Jurkat, Clone E6-1 (cell line): Measurements from ENCODE around the gene CD9.

Experiments used
- DNase-seq: peaks from one replicate; pipeline ENCODE4 v3.0.0-alpha.2; 2011; ENCODE audit warnings: low read depth, low spot score
- H3K4me3 ChIP-seq: 2 replicates; pipeline ENCODE4 v1.5.1; 2011; ENCODE audit warnings: mild to moderate bottlenecking, low read length, control low read depth, moderate library complexity

CD9 gene

DNA sequence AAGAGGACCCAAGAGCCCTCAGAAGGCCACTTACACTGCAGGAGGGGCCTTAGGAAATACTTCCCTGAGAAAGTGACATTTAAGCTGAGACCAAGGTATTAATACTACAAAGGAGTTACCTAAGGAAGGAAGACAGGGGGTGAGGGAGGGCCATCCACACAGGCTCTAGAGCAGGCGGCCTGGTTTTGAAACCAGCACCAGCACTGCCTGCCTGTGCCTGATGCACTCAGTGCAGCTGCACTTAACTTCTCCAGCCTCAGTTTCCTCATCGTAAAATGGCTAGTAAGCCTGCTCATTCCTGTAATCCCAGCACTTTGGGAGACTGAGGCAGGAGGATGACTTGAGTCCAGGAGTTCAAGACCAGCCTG is 64.8 kb downstream of the CD9 start:
- no peak for DNase-seq
- no peak overlapping the region for H3K4me3 ChIP-seq

DNA sequence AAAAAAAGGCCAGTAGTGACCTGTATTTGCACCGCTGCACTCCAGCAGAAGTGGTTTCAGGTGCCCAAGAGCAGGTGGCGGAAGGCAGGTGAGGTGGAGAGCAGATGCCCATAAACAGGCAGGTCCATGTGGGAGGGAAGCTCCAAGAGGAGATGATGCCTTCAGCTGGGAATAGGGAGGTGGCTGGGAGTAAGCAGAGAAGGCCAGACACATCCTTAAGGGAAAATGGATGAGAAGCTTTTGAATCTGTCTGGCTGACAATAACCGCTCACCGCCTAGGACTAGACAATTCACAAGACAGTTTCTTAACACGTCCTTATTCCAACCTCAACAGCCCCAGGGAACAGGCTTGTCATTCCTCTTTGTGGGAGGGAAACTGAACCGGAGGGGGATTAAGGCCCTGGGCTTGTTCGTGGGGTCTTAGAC is 66.4 kb downstream of the CD9 start:
- DNase-seq: no peak
- no peak overlapping the region for H3K4me3 ChIP-seq

DNA sequence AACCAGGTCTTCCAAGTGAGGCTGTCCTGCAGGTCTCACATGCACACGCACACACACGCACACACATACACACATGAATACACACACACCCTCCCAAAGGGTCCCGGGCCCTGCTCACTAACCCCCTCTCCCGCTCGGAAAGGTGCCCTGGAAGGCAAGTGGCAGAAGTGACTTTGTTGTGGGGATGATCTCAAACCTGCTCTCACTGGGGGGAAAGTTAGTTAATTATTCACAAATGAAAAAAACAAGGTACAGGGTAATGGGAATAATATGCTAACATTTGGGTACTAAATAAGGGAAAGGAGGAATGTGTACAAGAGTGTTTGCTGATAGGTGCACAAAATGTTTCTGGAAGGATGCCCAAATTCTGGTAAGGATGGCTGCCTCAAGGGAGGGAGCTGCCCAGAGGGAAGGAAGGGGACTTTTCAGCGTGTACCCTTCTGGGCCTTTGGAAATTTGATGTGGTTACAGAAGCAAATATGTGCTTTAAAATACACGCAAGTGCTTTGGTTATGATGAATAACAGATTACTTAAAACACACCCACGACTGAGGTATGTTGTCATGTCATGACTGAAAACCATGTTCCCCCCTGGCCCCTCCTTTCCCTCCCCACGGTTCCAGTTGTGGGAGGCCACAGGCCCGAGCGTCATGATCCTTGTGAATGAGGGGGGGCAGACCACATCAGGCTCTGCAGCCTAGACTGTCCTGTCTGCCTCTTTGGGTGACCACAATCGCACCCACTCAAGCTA is 66.9 kb downstream of the CD9 start:
- DNase-seq: no peak

DNA sequence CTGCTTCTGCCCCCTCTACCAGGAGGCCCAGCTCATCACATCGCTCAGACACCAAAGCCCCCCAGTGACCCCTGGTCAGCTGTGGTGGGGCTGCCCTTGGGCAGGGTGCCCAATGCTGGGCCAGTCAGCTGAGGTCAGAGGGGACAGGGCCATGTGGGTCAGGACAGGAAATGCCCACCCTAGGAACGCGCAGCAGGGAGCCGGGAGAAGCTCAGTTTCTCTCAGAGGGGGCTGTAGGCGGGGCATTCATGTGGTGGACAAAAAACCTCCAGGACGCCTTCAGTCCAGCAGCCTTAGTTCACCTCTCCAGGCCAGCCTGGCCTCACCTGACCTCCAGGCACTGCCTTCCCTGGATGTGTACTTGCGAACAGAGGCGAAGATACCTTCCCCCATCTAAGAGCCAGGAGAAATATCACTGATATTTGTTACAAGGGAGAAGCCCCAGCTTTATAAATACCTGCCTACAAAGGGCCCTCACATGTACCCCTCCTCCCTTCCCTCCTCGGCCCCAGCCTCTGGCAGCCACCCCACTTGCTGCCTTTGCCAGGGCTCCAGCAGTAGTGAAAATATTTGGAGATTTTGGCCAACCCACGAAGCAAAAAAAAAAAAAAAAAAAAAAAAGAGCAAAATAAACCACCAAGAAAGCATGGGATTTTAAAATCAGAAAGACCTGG is 68.4 kb downstream of the CD9 start:
- DNase-seq: no peak
- no peak overlapping the region for H3K4me3 ChIP-seq

More for the DNA sequence above, 66.9 kb downstream of the CD9 start:
- no peak overlapping the region for H3K4me3 ChIP-seq

DNA sequence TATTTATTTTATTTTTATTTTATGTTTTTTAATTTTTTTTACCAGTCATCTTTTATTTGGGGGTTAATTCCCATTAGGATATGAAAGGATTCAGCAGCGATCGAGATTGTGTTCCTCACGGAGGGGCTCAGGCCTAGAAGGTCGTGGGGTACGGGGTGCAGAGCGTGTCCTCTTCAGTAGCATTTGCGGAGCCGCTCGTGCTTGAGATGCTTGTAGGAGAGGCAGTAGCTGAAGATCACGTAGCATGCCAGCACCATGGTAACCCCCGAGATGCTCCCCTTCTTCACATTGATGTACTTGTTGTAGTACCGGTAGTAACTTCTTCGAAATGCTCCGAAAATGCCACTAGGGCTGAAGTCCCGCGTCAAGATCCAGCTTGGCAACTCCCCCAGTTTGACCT is 69.8 kb downstream of the CD9 start:
- DNase-seq: no peak
- H3K4me3 ChIP-seq: no peak overlapping the region

DNA sequence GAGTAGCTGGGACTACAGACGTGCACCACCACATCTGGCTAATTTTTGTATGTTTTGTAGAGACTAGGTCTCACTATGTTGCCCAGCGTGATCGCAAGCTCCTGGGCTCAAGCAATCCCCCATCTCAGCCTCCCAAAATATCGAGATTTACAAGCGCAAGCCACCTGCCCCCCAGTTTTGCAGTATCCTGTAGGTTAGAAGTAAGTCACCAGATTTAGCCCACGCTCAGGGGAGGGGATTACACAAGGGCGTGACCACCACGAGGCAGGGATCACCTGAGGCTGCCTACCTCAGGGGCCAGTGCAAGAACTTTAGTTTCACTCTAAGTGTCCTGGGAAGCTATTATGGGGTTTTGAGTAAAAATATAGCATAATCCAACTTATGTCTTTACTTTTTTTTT is 71.1 kb downstream of the CD9 start:
- no peak overlapping the region for H3K4me3 ChIP-seq
- DNase-seq: no peak

DNA sequence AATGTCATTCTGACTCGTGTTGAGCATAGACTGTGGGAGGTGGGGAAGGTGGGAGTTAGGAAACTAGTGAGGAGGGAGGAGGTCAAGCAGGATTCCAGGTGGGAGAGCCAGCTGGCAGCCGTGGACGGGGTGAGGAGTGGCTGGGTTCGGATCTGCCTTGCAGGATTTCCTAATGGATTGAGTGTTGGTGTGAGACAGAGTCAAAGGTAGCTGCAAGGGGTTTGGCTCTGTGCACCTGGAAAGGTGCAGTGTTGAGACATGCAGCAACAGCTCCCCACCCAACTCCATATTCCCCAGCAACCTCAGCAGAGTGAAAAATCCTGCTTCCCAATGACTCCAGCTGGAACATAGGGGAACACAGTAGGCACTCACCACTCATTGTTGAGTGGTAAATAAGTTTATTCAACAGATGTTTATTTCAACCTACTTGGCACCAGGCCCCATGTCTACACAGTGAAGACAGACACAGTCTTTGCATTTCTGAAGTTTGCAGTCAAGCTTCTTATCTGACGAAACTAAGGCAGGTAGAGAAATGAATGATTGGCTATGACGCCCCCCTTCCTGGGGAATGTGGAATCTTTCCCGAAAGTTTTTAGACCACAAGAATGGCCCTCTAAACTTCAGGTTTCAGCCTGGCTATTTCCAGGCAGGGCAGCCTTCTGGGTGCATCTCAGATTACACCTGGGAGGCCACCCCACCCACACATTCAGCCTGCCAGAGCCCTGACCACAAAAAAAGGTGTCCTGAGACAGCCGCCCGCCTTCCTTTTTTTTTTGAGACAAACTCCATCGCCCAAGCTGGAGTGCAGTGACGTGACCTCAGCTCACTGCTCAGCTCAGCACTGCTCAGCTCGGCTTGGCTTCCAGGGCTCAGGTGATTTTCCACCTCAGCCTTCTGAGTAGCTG is 72.4 kb downstream of the CD9 start:
- no peak for DNase-seq
- no peak overlapping the region for H3K4me3 ChIP-seq

DNA sequence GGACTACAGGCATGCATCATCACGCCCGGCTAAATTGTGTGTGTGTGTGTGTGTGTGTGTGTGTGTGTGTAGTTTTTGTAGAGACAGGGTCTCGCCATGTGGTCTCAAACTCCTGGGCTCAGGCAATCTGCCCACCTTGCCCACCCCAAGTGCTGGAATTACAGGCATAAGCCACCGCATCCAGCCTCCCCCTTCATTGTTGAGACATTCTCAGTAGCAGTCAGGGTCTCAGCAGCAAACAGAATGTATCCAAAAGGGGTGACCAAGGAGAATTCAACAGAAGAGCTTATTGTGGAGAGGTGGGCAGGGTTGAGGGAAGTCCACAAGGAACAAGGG is 73.0 kb downstream of the CD9 start:
- H3K4me3 ChIP-seq: no peak overlapping the region

DNA sequence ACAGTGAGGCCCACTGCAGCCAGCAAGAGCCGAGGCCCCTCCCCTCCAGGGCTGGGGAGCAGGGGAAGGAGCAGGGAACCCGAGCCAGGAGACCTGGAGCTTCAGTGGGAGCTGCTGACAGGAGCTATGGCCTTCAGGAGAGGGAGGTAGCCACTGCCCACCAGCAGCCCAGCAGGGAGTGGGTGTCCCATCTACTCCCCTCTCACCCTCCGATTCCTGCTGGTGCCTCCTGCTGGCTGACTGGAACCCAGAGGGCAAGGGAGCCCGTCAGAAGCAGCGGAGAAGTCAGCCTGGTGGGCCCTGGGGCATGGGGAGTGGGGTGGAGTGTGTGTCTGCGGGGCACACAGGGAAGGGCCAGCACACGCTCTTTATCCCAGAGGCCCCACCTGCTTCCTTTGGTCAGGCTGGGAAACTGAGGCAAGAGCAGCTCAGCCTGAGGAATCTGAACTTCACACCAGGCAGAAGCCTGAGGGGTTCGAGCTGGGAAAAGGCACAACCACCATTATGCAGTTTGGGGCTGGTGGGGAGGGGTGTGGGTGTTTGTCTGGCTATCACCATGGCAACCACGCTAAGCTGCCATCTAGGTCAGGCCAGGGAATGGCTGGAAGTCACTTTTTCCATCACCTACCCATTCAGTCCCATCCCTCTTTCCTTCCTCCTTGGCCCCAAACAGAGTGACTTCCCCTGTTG is 73.5 kb downstream of the CD9 start:
- no peak overlapping the region for H3K4me3 ChIP-seq
- no peak for DNase-seq

More for the DNA sequence above, 73.0 kb downstream of the CD9 start:
- no peak for DNase-seq

DNA sequence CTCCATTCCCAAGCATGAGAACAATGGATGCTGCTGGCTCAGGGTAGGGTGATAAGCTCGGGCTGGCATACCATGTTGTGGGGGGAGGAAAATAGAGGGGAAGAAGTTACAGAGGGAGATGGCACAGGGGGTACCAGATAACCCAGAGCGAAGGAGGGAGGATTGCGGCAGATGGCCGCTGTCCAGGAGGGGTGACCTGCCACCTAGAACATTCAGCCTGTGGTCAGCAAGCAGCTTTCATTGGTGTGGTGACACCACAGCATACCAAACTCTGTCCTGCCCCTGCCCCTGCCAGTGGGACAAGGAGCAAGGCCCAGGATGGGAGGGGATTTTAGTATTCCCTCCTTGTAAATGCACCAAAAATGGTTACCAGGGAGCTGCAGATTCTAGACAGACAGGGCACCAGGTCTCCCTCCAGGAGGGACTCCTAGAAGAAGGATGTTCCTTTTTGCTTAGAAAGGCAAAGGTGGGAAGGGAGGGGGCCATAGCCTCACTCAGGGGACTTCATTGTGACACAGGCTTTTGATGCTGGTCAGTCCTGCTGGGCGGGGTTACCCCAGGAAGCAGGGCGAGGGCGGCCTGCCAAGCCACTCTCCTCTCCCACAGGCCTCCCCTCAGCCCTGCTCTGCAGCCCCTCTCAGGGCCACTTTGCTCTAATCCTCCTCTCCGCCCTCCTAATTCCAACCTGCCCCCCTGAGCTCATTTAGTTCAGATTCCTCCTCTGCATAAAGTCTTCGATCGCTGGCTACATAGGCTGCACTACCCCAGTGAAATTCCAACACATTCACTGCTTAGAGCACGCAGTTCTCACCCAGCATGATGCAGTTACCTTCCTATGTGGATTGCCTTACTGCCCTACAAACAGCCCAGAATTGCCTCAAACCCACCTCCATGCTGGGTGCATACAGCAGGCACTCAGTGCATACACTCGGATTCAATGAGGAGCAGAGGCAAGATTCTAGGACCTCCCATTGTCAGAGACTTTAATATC is 74.3 kb downstream of the CD9 start:
- no peak overlapping the region for H3K4me3 ChIP-seq
- no peak for DNase-seq

DNA sequence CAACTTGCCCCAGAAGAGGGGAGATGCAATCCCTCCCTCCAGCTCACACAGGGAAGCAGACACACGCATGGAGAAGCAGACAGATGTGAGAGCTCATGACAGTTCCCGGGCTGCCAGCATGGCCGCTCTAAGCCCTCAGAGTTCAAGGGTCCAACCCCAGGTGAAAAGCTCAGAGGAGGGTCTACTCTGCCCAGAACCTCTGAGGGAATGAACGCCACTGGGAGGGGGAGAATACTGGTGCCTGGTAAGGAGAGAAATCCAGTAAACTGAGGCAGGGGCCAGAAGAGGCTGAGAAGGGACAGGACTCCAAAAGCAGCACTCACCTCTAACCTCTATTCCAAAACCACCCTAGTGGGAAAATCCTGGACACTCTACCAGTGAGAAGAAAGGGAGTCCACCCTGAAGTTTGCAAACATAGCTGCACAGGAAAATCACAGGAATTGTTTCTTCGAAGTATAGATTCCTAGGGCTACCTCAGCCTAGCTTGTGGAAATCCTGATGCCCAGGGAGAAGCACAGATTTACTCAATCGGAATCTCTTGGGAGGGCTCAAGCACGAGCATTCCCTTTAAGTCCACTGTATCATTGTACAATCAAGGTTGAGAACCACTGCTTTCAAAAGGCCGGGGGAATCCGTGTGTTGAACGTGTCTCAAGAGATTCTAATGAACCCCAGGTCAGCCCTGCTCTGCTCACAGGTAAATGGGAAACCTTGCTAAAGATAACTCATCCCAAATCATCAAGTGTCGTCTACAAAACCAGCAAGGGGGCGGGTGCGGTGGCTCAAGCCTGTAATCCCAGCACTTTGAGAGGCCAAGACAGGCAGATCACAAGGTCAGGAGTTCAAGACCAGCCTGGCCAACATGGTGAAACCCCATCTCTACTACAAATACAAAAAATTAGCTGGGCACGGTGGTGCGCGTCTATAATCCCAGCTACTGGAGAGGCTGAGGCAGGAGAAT is 76.0 kb downstream of the CD9 start:
- no peak for DNase-seq

DNA sequence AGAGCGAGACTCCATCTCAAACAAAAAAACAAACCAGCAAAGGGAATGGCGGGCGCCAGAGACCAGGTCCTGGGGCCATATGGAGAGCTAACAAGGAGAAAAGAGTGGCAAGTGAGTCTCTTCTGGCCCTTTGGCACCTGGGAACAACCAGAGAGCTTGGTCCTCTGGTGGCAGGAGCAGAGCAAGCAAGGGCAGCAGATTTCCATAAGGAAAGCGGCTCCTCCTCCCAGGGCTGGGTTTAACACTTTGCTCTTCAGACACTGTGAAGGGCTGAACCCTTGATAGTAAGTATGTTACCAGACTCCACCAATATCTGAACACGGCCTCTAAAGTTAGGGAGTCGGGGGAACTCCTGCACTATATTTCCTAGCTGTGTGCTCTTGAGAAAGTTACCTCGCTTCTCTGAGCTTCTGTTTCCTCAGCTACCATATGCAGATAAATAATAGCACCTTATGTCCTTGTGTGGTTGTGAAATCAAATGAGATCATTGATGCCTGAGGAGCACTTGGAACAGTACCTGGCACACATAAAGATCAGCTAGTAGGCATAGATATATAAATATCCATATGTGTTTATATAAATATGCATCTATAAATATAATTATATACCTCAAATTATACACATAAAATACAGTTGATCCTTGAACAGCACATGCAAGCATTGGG is 76.9 kb downstream of the CD9 start:
- H3K4me3 ChIP-seq: no peak overlapping the region
- DNase-seq: no peak

More for the DNA sequence above, 76.0 kb downstream of the CD9 start:
- no peak overlapping the region for H3K4me3 ChIP-seq

DNA sequence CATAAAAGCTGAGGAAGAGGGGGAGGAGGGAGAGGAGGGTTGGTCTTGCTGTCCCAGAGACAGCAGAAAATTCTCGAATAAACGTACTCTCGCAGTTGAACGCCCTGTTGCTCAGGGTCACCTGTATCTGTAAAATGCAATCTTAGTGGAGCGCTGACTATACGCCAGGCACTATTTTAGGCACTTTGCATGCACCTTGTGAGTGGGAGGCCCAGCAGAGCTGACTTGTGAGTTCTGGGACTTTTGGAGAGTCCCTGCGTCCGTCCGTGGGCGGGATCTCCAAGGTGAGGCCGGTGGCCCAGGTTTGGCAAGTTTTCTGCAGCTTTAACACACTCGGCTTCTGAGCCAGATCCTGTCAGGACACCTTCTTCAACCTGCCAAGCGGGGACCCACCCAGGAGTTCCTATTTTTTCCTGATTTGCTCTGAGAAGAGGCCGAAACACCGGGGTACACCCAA is 77.8 kb downstream of the CD9 start:
- H3K4me3 ChIP-seq: peak overlapping the region; percentile 35; the same call in 1 of the 2 replicates
- DNase-seq: no peak

DNA sequence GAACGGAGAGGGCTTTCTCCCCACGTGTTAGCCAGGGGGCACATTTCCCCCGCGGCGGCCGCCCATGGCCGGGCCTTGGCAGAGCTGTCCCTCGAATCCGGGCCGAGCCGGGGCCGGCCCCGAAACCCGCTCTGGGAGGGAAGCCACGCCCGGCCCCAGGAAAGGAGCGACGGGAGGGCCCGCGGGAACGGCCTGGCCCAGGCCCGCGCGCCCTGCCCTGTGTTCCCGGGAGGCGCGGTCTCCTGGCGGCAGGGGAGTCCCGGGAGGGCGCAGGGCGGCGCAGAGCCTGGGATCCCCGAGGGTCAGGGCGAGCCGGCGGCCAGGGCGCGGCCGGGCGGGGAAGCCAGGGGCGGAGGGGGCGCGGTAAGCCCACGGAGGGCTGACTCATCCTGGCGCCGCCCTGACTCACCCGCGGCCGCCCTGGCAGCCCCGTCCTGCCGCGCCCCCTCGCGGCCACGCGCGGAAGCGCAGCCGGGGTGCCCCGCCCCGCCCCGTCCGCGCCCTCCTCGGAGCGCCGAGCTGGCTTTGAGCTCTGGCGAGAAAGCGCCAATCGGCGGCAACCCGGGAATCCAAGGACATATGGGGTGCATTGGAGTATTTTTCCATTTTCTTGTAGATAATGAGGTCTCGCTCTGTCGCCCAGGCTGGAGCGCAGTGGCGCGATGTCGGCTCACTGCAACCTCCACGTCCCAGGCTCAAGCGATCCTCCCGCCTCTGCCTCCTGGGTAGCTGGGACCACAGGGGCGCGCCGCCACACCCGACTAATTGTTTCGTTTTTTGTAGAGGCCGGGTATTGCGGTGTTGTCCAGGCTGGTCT is 78.4 kb downstream of the CD9 start:
- H3K4me3 ChIP-seq: peak overlapping the region; percentile 35
- DNase-seq: peak; percentile 25

DNA sequence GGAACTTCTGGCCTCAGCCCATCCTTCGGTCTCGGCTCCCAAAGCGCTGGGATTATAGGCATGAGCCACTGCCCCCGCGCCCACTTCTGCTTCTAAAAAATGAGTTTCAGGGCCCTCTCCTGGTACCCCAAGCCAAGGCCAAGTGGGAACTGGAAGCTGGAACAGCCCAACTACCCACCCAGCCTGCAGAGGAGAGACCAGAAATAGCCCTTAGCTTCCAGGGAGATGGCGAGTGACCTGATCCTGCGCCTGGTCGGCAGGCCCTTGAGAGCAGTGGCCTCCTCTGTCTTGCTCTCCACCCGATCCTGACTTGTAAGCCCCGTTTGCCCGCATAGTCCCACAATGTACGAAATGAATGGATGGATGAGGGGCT is 79.0 kb downstream of the CD9 start:
- no peak for DNase-seq
- H3K4me3 ChIP-seq: no peak overlapping the region

DNA sequence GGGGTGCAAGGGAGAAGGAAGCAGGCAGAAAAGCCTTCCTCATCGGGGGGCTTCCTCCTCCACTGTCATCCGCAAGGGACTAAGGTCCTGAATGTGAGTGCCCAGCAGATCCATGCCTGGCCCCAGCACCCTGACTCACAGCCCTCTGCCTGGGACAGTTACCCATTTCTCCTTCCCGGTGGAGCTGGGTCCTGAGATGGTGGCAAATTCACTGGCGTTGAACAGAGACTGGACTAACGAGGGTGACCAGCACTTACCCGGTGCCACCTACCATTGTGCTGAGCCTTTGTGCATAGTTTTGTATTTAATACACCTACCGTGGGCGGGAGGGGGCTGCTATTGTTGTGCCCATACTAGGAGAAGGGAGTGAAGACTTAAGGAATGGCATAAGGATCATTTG is 79.4 kb downstream of the CD9 start:
- DNase-seq: no peak
- no peak overlapping the region for H3K4me3 ChIP-seq
